Astrocyte of the cerebellum (primary cell): ENCODE data around the gene C11orf58.

Source experiments
- DNase-seq: peaks from one replicate; pipeline ENCODE4 v3.0.0-alpha.2; 2011; ENCODE audit warnings: low read depth
- H3K4me3 ChIP-seq: 2 replicates; pipeline ENCODE4 v1.5.1; 2011; ENCODE audit warnings: mild to moderate bottlenecking, low read depth, low read length, moderate library complexity
- CTCF ChIP-seq: IDR thresholded peaks from 2 replicates; pipeline ENCODE4 v1.5.1; 2012; ENCODE audit warnings: low read length, low read depth, moderate library complexity, mild to moderate bottlenecking; ENCODE audit errors: missing control alignments
- in situ Hi-C: cut with HindIII; loops from 2 replicates; pipeline ENCODE4 v1.10.0; 2017; ENCODE audit warnings: low sequenced_read_pairs

C11orf58 gene

GRCh38 chr11:16778286-16778685, 39.8 kb downstream of the C11orf58 start:
- DNase-seq, result no peak
- in situ Hi-C loops, result no loop called here

GRCh38 chr11:16778876-16779275, 40.4 kb downstream of the C11orf58 start:
- in situ Hi-C loops, result no loop called here
- no peak overlapping the region for H3K4me3 ChIP-seq
- DNase-seq, result no peak
- no peak for TF ChIP-seq CTCF

More at GRCh38 chr11:16778286-16778685, 39.8 kb downstream of the C11orf58 start:
- no peak for TF ChIP-seq CTCF
- H3K4me3 ChIP-seq, result no peak overlapping the region

- TF ChIP-seq CTCF, result no peak
- in situ Hi-C loops, result no loop called here
- H3K4me3 ChIP-seq, result no peak overlapping the region
- DNase-seq, result no peak
These were observed 41.0 kb downstream of the C11orf58 start for GRCh38 chr11:16779436-16779835.

GRCh38 chr11:16780146-16780545, 41.7 kb downstream of the C11orf58 start:
- TF ChIP-seq CTCF, result no peak
- H3K4me3 ChIP-seq, result no peak overlapping the region
- in situ Hi-C loops, result loop anchor here (10.0 kb wide), 1 partner anchor 285 kb away; no protein-coding TSS in a partner anchor
- no peak for DNase-seq

GRCh38 chr11:16780698-16781550, 42.5 kb downstream of the C11orf58 start:
- DNase-seq, result no peak
- in situ Hi-C loops, result loop anchor here (10.0 kb wide), 1 partner anchor 284 kb away; no protein-coding TSS in a partner anchor
- TF ChIP-seq CTCF, result no peak
- no peak overlapping the region for H3K4me3 ChIP-seq

- no peak for TF ChIP-seq CTCF
- no peak overlapping the region for H3K4me3 ChIP-seq
- DNase-seq, result no peak
- in situ Hi-C loops, result loop anchor here (10.0 kb wide), 1 partner anchor 283 kb away; no protein-coding TSS in a partner anchor
These were observed 43.8 kb downstream of the C11orf58 start for GRCh38 chr11:16781936-16782919.
